ENCODE results near the gene HIF3A. TPM values are rescaled to one million over a fixed set of nuclear protein-coding genes. Genes with fewer than 3 reads are reported as not detected.

HIF3A gene
- total and polyA plus RNA-seq, 9 of the 15 experiments (the other 6 are each of a cell fraction or from before 2014, with no cell fraction given), result 0.29 TPM; not detected in 8

DNA sequence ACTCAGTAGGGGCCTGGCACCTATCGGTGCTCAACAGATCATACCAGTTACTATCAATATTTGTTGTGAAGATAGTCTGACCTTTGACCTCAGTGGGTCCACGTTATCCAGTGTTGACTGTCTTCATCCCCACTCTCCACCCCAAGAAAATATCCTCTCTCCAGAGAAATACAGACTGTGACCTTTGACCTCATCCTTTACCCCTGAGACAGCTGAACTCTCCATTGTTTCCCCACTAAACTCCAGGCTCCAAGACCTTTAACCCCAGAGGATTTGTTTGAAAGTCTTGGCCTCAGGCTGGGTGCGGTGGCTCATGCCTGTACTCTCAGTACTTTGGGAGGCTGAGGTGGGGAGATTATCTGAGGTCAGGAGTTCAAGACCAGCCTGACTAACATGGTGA lies 27.4 kb downstream of the HIF3A start:
- no peak for DNase-seq (ENCODE audit: extremely low read depth in 1 of 4, low spot score in 3 of 4)
- FAIRE-seq, result no peak
- ATAC-seq, result no peak
- H3K9me1 ChIP-seq (ENCODE audit: control insufficient read depth, insufficient read depth, low read length), result no peaks in the 10 kb centered on the region
- peaks cover 5% of the 10 kb centered on the region; the same call in 1 of the 2 replicates for H3K9me3 ChIP-seq (replicated peaks; ENCODE audit: control insufficient read depth, insufficient read depth, low read depth, low read length)
- POLR2A ChIA-PET, result no interaction called here
- H2AFZ ChIP-seq (ENCODE audit: low read depth, low read length), result no peak overlapping the region
- intact Hi-C loops (cut with micrococcal nuclease), result no loop called here
- H3K4me3 ChIP-seq, result no peak overlapping the region
- no peak for TF ChIP-seq THRAP3 (IDR thresholded peaks at IDR 0.05; ENCODE audit: borderline replicate concordance)
- no peak for TF ChIP-seq RHOXF2B (CRISPR knock-in tag; conservative IDR thresholded peaks at IDR 0.05)
- TF ChIP-seq NR2C1 (IDR thresholded peaks at IDR 0.05), result peak; percentile 72
- peak; percentile 74 for TF ChIP-seq NR2C1 (tag; IDR thresholded peaks at IDR 0.05)
- WGBS (ENCODE audit: insufficient coverage, low coverage, missing lambda C conversion rate), result 19% methylated on average over 3 of the region's 3 CpGs
- H4K20me1 ChIP-seq (replicated peaks; ENCODE audit: control insufficient read depth, insufficient read depth, low read length), result no peaks in the 10 kb centered on the region
- no peak overlapping the region for H3K27ac ChIP-seq (ENCODE audit: extremely low read depth, low read depth, low read length)
- CTCF ChIA-PET (ENCODE audit: low intra/inter-chr PET ratio), result no interaction called here
- H3K4me1 ChIP-seq (replicated peaks in 1 of 2; ENCODE audit: control insufficient read depth in 2 of 2, insufficient read depth in 2 of 2, low read length in 2 of 2), result no peaks in the 10 kb centered on the region; a peak in 1 of 5 replicates
- in situ Hi-C loops (cut with MboI), result no loop called here
- no TSS peak for BruUV-seq (replicated peaks)
- no peak overlapping the region for H3K9ac ChIP-seq (ENCODE audit: insufficient read depth in 1 of 2, low read depth in 2 of 2, low read length in 2 of 2)
- H3K36me3 ChIP-seq (ENCODE audit: control insufficient read depth, insufficient read depth, low read length), result no peaks in the 10 kb centered on the region
- H3K4me2 ChIP-seq (ENCODE audit: insufficient read depth, low read length), result no peak overlapping the region
- H3K79me2 ChIP-seq (ENCODE audit: control insufficient read depth, insufficient read depth, low read length), result no peaks in the 10 kb centered on the region
- peaks cover 0 to 10% of the 10 kb centered on the region in 2 experiments; a peak in 3 of 5 replicates for H3K27me3 ChIP-seq (ENCODE audit: control insufficient read depth in 2 of 2, insufficient read depth in 2 of 2, low read length in 2 of 2)

DNA sequence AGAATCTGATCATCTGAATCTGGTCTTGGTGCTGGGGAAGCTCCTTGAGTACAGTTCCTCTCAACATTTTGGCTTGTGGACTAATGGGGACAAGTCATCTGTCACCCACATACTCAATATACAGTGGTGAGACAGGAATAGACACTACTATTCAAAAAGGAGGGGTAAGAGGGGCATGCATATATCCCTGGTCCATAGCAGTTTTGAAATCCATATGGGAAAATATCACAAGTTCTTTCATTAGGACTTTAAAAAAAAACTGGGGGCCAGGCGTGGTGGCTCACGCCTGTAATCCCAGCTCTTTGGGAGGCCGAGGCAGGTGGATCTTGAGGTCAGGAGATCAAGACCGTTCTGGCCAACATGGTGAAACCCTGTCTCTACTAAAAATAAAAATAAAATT lies 29.8 kb downstream of the HIF3A start:
- whole genome bisulfite sequencing (ENCODE audit: insufficient coverage, low coverage, missing lambda C conversion rate), result 0% methylated on average over 4 of the region's 4 CpGs
- H3K79me2 ChIP-seq (ENCODE audit: control insufficient read depth, insufficient read depth, low read length), result no peaks in the 10 kb centered on the region
- ATAC-seq, result no peak
- no peak for FAIRE-seq
- H3K9ac ChIP-seq (ENCODE audit: insufficient read depth in 1 of 2, low read depth in 2 of 2, low read length in 2 of 2), result no peak overlapping the region
- H2AFZ ChIP-seq (ENCODE audit: low read depth, low read length), result no peak overlapping the region
- H3K27ac ChIP-seq (ENCODE audit: extremely low read depth, low read depth, low read length), result no peak overlapping the region
- intact Hi-C loops (cut with micrococcal nuclease) (no loop called here), in situ Hi-C loops (cut with MboI) (no loop called here)
- H3K9me1 ChIP-seq (ENCODE audit: control insufficient read depth, insufficient read depth, low read length), result no peaks in the 10 kb centered on the region
- BruUV-seq (replicated peaks), result no TSS peak
- peak; percentile 100 for TF ChIP-seq ZNF584 (CRISPR knock-in tag; IDR thresholded peaks at IDR 0.05; ENCODE audit: low read depth)
- TF ChIP-seq ASH1L (IDR thresholded peaks at IDR 0.05; ENCODE audit: borderline replicate concordance, low read depth, partially characterized antibody), result no peak
- TF ChIP-seq NCOA1 (IDR thresholded peaks at IDR 0.05; ENCODE audit: low read depth), result no peak
- TF ChIP-seq MTF1 (CRISPR knock-in tag; IDR thresholded peaks at IDR 0.05; ENCODE audit: borderline replicate concordance), result no peak
- TF ChIP-seq, protein P1, sequence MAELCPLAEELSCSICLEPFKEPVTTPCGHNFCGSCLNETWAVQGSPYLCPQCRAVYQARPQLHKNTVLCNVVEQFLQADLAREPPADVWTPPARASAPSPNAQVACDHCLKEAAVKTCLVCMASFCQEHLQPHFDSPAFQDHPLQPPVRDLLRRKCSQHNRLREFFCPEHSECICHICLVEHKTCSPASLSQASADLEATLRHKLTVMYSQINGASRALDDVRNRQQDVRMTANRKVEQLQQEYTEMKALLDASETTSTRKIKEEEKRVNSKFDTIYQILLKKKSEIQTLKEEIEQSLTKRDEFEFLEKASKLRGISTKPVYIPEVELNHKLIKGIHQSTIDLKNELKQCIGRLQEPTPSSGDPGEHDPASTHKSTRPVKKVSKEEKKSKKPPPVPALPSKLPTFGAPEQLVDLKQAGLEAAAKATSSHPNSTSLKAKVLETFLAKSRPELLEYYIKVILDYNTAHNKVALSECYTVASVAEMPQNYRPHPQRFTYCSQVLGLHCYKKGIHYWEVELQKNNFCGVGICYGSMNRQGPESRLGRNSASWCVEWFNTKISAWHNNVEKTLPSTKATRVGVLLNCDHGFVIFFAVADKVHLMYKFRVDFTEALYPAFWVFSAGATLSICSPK (IDR thresholded peaks at IDR 0.05; ENCODE audit: borderline replicate concordance), result no peak
- no peak for TF ChIP-seq FIP1L1 (IDR thresholded peaks at IDR 0.05; ENCODE audit: low read depth, low read length, poor library complexity, severe bottlenecking)
- DNase-seq (ENCODE audit: extremely low read depth in 1 of 4, low spot score in 3 of 4), result no peak
- H3K9me3 ChIP-seq (replicated peaks; ENCODE audit: control insufficient read depth, insufficient read depth, low read depth, low read length), result peaks cover 5% of the 10 kb centered on the region; the same call in 1 of the 2 replicates
- H3K27me3 ChIP-seq (ENCODE audit: control insufficient read depth in 2 of 2, insufficient read depth in 2 of 2, low read length in 2 of 2), result peaks cover 0 to 8% of the 10 kb centered on the region in 2 experiments; a peak in 4 of 5 replicates
- ChIA-PET CTCF (ENCODE audit: low intra/inter-chr PET ratio) (no interaction called here), POLR2A (no interaction called here)
- no peak overlapping the region for H3K4me3 ChIP-seq
- H3K36me3 ChIP-seq (ENCODE audit: control insufficient read depth, insufficient read depth, low read length), result no peaks in the 10 kb centered on the region
- no peaks in the 10 kb centered on the region; a peak in 1 of 5 replicates for H3K4me1 ChIP-seq (replicated peaks in 1 of 2; ENCODE audit: control insufficient read depth in 2 of 2, insufficient read depth in 2 of 2, low read length in 2 of 2)
- H3K4me2 ChIP-seq (ENCODE audit: insufficient read depth, low read length), result no peak overlapping the region
- H4K20me1 ChIP-seq (replicated peaks; ENCODE audit: control insufficient read depth, insufficient read depth, low read length), result no peaks in the 10 kb centered on the region
